Activated naive CD8-positive, alpha-beta T cell treated with anti-CD3 and anti-CD28 coated beads for 36 hours (primary cell): ENCODE results near the gene EZH1. TPM values are rescaled to one million over a fixed set of nuclear protein-coding genes. Genes with fewer than 3 reads are reported as not detected.
A peak's percentile ranks its signal among the peaks of the same experiment; 100 is the strongest.
"Not testable (repeated sequence)": the region's sequence is repeated elsewhere in the genome, so short reads cannot be mapped to it uniquely, and the experiment has no call there.

Experiments
- DNase-seq: peaks from one replicate; pipeline ENCODE4 v3.0.0; 2021
- H3K27ac Mint-ChIP-seq: one replicate; pipeline ENCODE4 v1.8.0; 2022; ENCODE audit warnings: mild to moderate bottlenecking, moderate library complexity, mixed read lengths
- H3K27me3 Mint-ChIP-seq: one replicate; pipeline ENCODE4 v1.8.0; 2022; ENCODE audit warnings: mild to moderate bottlenecking, mixed read lengths
- H3K36me3 Mint-ChIP-seq: one replicate; pipeline ENCODE4 v1.8.0; 2021; ENCODE audit warnings: mild to moderate bottlenecking, mixed read lengths
- H3K4me1 Mint-ChIP-seq: one replicate; pipeline ENCODE4 v1.8.0; 2021; ENCODE audit warnings: mixed read lengths
- H3K4me3 Mint-ChIP-seq: one replicate; pipeline ENCODE4 v1.8.0; 2022; ENCODE audit warnings: mild to moderate bottlenecking, moderate library complexity, mixed read lengths
- H3K9me3 Mint-ChIP-seq: one replicate; pipeline ENCODE4 v1.8.0; 2022; ENCODE audit warnings: mixed read lengths
- total RNA-seq, 2 experiments: library from RNA; stranded (reverse); gene quantifications; one replicate each; pipeline ENCODE4 v1.2.3, GENCODE V29; 2021

EZH1 gene
- total RNA-seq, 2 experiments from 2014 or later: 14.4 to 17.5 TPM

GRCh38 chr17:42751628-42752027 is 6.8 kb upstream of the EZH1 start:
- peaks cover 31% of the 10 kb centered on the region for H3K27me3 Mint-ChIP-seq
- no peak overlapping the region for H3K4me3 Mint-ChIP-seq

DNA sequence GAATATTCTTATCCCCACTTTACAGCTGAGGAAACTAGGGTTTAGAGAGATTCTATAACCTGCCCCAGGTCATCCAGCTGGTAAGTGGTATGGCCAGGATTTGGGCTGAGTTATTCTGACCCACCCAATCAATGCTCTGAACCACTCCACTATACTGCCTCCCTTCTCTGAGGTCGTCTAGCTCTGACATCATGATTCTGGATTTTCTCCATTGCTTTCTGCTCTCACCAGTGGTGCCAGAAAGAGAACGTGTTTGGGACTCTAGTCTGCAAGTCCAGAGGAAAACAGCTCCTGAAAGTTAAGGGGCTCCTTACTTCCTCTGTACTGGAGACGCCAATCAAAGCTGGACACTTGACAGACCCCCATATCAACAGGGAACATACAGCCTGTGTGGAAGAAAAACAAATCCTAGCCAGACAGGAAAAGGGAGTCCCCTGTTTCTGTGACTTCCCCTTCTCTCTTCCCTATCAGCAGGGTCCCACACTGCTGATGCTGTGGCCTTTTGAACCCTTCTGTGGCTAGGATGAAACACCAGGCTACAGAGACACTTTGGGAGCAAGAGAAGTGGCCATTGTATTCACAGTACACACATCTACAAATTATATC is 6.0 kb upstream of the EZH1 start:
- H3K9me3 Mint-ChIP-seq: no peaks in the 10 kb centered on the region
- no peak for DNase-seq
- peaks cover 29% of the 10 kb centered on the region for H3K27me3 Mint-ChIP-seq
- no peak overlapping the region for H3K4me3 Mint-ChIP-seq
- no peaks in the 10 kb centered on the region for H3K36me3 Mint-ChIP-seq
- no peak overlapping the region for H3K27ac Mint-ChIP-seq
- no peaks in the 10 kb centered on the region for H3K4me1 Mint-ChIP-seq

More at GRCh38 chr17:42751628-42752027, 6.8 kb upstream of the EZH1 start:
- Mint-ChIP-seq H3K27ac (no peak overlapping the region), H3K9me3 (no peaks in the 10 kb centered on the region), H3K36me3 (no peaks in the 10 kb centered on the region), H3K4me1 (no peaks in the 10 kb centered on the region)
- DNase-seq: no peak

DNA sequence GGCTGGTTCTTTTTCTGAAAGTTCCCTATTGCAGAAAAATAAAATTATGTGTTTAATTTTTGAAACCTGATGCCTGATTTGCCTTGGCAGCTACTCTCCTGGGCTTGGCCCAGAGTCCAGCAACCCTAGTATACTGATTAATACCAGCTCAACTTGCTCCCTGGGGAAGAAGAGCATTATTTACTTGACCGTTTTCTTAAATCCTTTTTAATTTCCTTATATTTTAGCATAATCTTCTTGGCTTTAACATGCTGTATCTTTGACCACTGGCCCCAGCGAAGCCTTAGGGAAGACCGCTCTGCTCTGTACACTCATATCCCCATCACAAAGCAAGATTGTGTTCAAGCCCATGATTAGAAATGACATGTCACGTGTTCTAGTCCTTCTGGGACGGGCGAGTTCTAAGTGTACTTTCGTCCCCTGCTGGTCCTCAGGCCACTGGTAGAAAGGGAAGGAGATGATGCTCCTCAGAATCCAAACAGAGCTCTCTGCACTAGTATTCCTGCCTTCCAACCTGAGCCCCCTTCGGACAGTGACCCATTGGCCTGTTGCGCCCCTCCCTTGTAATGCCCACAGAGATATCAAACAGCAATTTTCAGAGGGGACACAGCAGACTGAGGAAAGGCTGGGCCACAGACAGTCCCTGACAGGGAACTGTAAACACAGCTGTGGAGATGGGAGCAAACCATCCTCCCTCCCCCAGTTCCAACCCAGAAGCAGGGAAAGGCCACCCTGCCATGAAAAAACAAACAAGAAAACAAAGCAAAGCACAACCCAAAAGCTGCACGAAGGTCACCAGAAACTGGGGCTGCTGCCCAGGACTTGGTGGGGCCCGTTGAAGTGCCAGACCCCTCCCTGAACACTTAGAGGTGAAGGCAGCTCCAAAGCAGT is 4.3 kb upstream of the EZH1 start:
- Mint-ChIP-seq H3K4me3 (no peak overlapping the region), H3K4me1 (peaks cover 6% of the 10 kb centered on the region), H3K27ac (no peak overlapping the region), H3K9me3 (peaks cover 2% of the 10 kb centered on the region), H3K27me3 (peaks cover 16% of the 10 kb centered on the region), H3K36me3 (no peaks in the 10 kb centered on the region)
- no peak for DNase-seq

DNA sequence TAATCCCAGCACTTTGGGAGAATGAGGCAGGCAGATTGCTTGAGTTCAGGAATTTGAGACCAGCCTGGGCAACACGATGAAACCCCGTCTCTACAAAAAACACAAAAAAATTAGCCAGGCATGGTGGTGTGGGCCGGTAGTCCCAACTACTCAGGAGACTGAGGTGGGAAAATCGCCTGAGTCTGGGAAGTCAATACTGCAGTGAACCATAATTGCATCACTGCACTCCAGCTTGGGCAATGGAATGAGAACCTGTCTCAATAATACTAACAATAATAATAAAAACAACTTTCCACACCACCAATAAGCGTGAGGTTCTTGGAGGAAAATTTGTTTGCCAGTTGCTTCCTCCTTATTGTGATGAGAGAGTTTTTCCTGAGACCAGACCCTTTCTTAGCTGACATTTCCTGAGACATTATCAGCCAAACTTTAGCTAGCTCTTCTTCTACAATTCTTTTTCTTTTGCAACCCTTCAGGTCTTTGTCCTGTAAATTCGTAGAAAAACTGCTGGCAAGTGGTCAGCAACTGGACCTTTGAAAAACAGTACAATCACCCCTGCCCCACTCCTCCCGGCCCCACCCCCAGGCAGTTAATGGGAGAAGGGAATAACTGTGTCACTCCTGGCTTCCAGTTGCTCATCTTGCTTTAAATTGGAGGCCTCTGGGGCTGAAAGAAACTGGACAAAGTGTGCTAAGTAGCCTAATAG is 3.5 kb upstream of the EZH1 start:
- H3K27me3 Mint-ChIP-seq: peaks cover 16% of the 10 kb centered on the region

GRCh38 chr17:42744283-42744805 is 496 bp downstream of the EZH1 start:
- peaks cover 22% of the 10 kb centered on the region for H3K4me1 Mint-ChIP-seq
- H3K36me3 Mint-ChIP-seq: no peaks in the 10 kb centered on the region
- DNase-seq: peak; percentile 81
- H3K27ac Mint-ChIP-seq: peak overlapping the region; percentile 97
- H3K9me3 Mint-ChIP-seq: peaks cover 2% of the 10 kb centered on the region
- peak overlapping the region; percentile 97 for H3K4me3 Mint-ChIP-seq
- H3K27me3 Mint-ChIP-seq: peaks cover 6% of the 10 kb centered on the region

More for the DNA sequence above, 3.5 kb upstream of the EZH1 start:
- no peak overlapping the region for H3K4me3 Mint-ChIP-seq
- H3K27ac Mint-ChIP-seq: no peak overlapping the region
- H3K4me1 Mint-ChIP-seq: peaks cover 13% of the 10 kb centered on the region
- H3K9me3 Mint-ChIP-seq: peaks cover 2% of the 10 kb centered on the region
- no peak for DNase-seq
- no peaks in the 10 kb centered on the region for H3K36me3 Mint-ChIP-seq

DNA sequence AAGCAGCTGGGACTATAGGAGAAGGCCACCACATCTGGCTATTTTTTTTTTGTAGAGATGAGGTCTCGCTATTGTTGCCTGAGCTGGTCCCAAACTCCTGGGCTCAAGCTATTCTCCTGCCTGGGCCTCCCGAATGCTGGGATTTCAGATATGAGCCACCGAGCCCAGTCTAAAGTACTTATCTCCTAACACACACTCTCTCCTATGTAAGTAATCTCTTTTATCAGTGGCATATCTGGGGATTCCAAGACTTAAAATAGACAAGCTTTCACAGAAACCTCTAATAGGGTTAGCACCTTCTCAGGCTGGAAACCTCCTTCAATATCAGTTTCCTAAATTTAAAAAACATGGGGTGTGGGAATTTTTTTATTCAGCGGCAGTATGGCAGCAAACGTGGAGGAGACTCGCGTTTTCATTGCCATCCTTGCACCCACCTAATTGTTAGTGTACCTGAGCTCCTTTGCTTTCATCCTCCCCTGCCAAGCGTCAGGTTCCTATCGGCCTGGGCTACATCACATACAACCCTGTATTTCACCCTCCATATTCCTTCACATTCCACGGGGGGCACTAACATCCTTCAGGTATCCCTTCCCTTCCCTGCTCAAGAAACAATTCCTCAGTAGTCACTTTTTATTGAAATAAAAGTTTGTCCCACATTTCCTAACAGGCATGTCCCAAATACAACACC is 1.1 kb downstream of the EZH1 start:
- peaks cover 2% of the 10 kb centered on the region for H3K9me3 Mint-ChIP-seq
- H3K27me3 Mint-ChIP-seq: peaks cover 6% of the 10 kb centered on the region
- H3K36me3 Mint-ChIP-seq: no peaks in the 10 kb centered on the region
- H3K27ac Mint-ChIP-seq: peak overlapping the region; percentile 97
- H3K4me3 Mint-ChIP-seq: peak overlapping the region; percentile 97
- DNase-seq: no peak
- H3K4me1 Mint-ChIP-seq: peaks cover 22% of the 10 kb centered on the region

DNA sequence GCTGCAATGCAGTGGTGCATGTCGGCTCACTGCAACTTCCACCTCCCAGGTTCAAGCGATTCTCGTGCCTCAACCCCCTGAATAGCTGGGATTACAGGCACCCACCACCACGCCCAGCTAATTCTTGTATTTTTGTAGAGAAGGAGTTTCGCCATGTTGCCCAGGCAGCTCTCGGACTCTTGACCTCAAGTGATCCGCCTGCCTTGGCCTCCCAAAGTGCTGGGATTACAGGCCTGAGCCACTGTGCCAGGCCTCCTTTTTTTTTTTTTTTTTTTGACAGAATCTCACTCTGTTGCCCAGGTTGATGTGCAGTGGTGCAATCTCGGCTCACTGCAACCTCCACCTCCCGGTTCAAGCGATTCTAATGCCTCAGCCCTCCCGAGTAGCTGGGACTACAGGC is 1.9 kb downstream of the EZH1 start:
- H3K4me1 Mint-ChIP-seq: peaks cover 22% of the 10 kb centered on the region
- H3K27me3 Mint-ChIP-seq, H3K9me3 Mint-ChIP-seq, H3K4me3 Mint-ChIP-seq, H3K36me3 Mint-ChIP-seq, DNase-seq, H3K27ac Mint-ChIP-seq: not testable (repeated sequence)

- H3K4me1 Mint-ChIP-seq: peaks cover 22% of the 10 kb centered on the region
- H3K36me3 Mint-ChIP-seq: no peaks in the 10 kb centered on the region
- no peaks in the 10 kb centered on the region for H3K27me3 Mint-ChIP-seq
- no peak overlapping the region for H3K4me3 Mint-ChIP-seq
- no peak overlapping the region for H3K27ac Mint-ChIP-seq
- H3K9me3 Mint-ChIP-seq: peaks cover 2% of the 10 kb centered on the region
- DNase-seq: no peak
Observed at GRCh38 chr17:42740699-42741098, 4.1 kb downstream of the EZH1 start.

DNA sequence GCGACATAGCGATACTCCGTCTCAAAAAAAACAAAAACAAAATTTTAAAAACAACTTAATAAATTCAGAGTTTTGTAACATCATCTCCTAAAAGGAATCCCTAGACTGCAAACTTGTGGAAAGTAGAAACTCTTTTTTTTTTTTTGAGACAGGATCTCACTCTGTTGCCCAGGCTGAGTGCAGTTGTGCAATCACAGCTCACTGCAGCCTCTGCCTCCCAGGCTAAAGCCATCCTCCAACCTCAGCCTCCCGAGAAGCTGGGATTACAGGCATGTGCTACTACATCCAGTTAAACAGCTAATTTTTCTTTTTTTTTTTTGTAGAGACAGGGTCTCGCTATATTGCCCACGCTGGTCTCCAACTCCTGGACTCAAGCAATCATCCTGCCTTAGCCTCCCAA is 19.7 kb downstream of the EZH1 start:
- H3K4me3 Mint-ChIP-seq: no peak overlapping the region
- H3K4me1 Mint-ChIP-seq: peaks cover 2% of the 10 kb centered on the region
- H3K27me3 Mint-ChIP-seq: no peaks in the 10 kb centered on the region
- H3K9me3 Mint-ChIP-seq: no peaks in the 10 kb centered on the region
- no peak overlapping the region for H3K27ac Mint-ChIP-seq
- H3K36me3 Mint-ChIP-seq: peaks cover 15% of the 10 kb centered on the region
- DNase-seq: no peak

- no peak overlapping the region for H3K4me3 Mint-ChIP-seq
- DNase-seq: no peak
- H3K4me1 Mint-ChIP-seq: peaks cover 2% of the 10 kb centered on the region
- H3K9me3 Mint-ChIP-seq: no peaks in the 10 kb centered on the region
- H3K27me3 Mint-ChIP-seq: no peaks in the 10 kb centered on the region
- peak overlapping the region; percentile 13 for H3K27ac Mint-ChIP-seq
- peaks cover 16% of the 10 kb centered on the region for H3K36me3 Mint-ChIP-seq
Observed at GRCh38 chr17:42723636-42724035, 21.2 kb downstream of the EZH1 start.

GRCh38 chr17:42720996-42721583 is 23.8 kb downstream of the EZH1 start:
- Mint-ChIP-seq H3K36me3 (peaks cover 32% of the 10 kb centered on the region), H3K4me3 (no peak overlapping the region), H3K4me1 (peaks cover 2% of the 10 kb centered on the region), H3K9me3 (no peaks in the 10 kb centered on the region), H3K27ac (no peak overlapping the region), H3K27me3 (no peaks in the 10 kb centered on the region)
- no peak for DNase-seq

- Mint-ChIP-seq H3K9me3 (no peaks in the 10 kb centered on the region), H3K4me1 (peaks cover 27% of the 10 kb centered on the region), H3K27ac (no peak overlapping the region), H3K27me3 (no peaks in the 10 kb centered on the region), H3K36me3 (peaks cover 54% of the 10 kb centered on the region), H3K4me3 (no peak overlapping the region)
- no peak for DNase-seq
Observed at GRCh38 chr17:42709561-42709960, 35.3 kb downstream of the EZH1 start.

- H3K27ac Mint-ChIP-seq: no peak overlapping the region
- no peak overlapping the region for H3K4me3 Mint-ChIP-seq
- no peaks in the 10 kb centered on the region for H3K9me3 Mint-ChIP-seq
- DNase-seq: no peak
- peaks cover 64% of the 10 kb centered on the region for H3K36me3 Mint-ChIP-seq
- H3K27me3 Mint-ChIP-seq: no peaks in the 10 kb centered on the region
- H3K4me1 Mint-ChIP-seq: peaks cover 33% of the 10 kb centered on the region
Observed at GRCh38 chr17:42708588-42708987, 36.3 kb downstream of the EZH1 start.

DNA sequence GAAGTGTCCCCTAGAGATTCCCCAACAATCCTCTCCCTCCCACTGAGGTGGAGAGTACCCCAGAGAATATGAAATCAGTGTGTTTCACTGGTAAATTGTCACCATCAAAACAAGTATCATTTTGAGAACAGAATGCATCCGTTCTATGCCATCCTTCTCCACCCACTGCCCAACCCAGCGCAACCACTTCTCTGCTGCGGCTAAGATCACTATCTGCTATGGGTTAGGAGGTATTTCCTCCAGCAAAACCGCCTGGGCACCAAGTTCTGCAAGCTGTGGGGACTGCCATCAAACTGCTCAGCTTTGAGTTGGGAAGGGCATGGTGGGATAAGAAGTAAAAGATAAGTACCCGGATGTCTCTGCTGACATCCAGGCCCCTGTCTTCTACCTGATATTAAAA is 38.1 kb downstream of the EZH1 start:
- Mint-ChIP-seq H3K4me1 (peaks cover 33% of the 10 kb centered on the region), H3K27me3 (no peaks in the 10 kb centered on the region), H3K36me3 (peaks cover 68% of the 10 kb centered on the region), H3K4me3 (no peak overlapping the region), H3K27ac (no peak overlapping the region), H3K9me3 (no peaks in the 10 kb centered on the region)
- DNase-seq: no peak
